Hippocampal formation (tissue), 2 donors: ENCODE data around the gene JUND.

ENCODE experiments used
- DNase-seq, 2 donors: peaks; one replicate each; lab custom pipeline; 2025; lab: John Stamatoyannopoulos, UW

Gene JUND

GRCh38 chr19:18308051-18308947, 26.9 kb upstream of the JUND start:
- DNase-seq: no peak

GRCh38 chr19:18307271-18307681, 25.9 kb upstream of the JUND start:
- DNase-seq: no peak

GRCh38 chr19:18306888-18307260, 25.5 kb upstream of the JUND start:
- DNase-seq: peak in 1 of 2 donors; percentile 43

- no peak for DNase-seq
These were observed 24.9 kb upstream of the JUND start for GRCh38 chr19:18306209-18306887.

- peak; percentile 61 to 71 for DNase-seq
These were observed 23.3 kb upstream of the JUND start for GRCh38 chr19:18304458-18305310.

GRCh38 chr19:18304208-18304457, 22.7 kb upstream of the JUND start:
- DNase-seq: no peak

- no peak for DNase-seq
These were observed 20.3 kb upstream of the JUND start for GRCh38 chr19:18301718-18302111.

GRCh38 chr19:18300930-18301717, 19.7 kb upstream of the JUND start:
- DNase-seq: no peak

- DNase-seq: no peak
These were observed 18.2 kb upstream of the JUND start for GRCh38 chr19:18299654-18300053.

GRCh38 chr19:18298601-18299000, 17.2 kb upstream of the JUND start:
- DNase-seq: no peak

GRCh38 chr19:18297308-18297707, 15.9 kb upstream of the JUND start:
- DNase-seq: no peak

GRCh38 chr19:18295034-18295451, 13.6 kb upstream of the JUND start:
- no peak for DNase-seq

- peak in 1 of 2 donors; percentile 12 for DNase-seq
These were observed 13.0 kb upstream of the JUND start for GRCh38 chr19:18294467-18294864.

GRCh38 chr19:18293642-18294466, 12.4 kb upstream of the JUND start:
- no peak for DNase-seq

GRCh38 chr19:18292810-18293641, 11.6 kb upstream of the JUND start:
- peak; percentile 41 to 54 for DNase-seq

GRCh38 chr19:18292462-18292809, 11.0 kb upstream of the JUND start:
- no peak for DNase-seq

- peak; percentile 55 to 74 for DNase-seq
These were observed 10.4 kb upstream of the JUND start for GRCh38 chr19:18291590-18292461.

GRCh38 chr19:18291019-18291524, 9.7 kb upstream of the JUND start:
- DNase-seq: no peak
